IMR-90 (cell line): Measurements from ENCODE around the gene TSC2. TPM values are rescaled to one million over a fixed set of nuclear protein-coding genes. Genes with fewer than 3 reads are reported as not detected.
A peak's percentile ranks its signal among the peaks of the same experiment; 100 is the strongest.
"Not testable (repeated sequence)": the region's sequence is repeated elsewhere in the genome, so short reads cannot be mapped to it uniquely, and the experiment has no call there.

ENCODE experiments used
- ATAC-seq: fragments of 200-7000 bp; cut with Tn5 transposase; 2 replicates; pipeline ENCODE4 v1.9.1; 2020; ENCODE audit warnings: low read depth, mild to moderate bottlenecking, moderate library complexity
- BruUV-seq: library from RNA; stranded (reverse); fragments of 400-500 nt; replicated peaks from 2 replicates; lab custom pipeline; 2021; lab: Mats Ljungman, UMichigan
- CTCF ChIA-PET: fragments of 300-600 bp; formaldehyde crosslinking; extraction: SDS; loops from one replicate; lab custom pipeline; 2021; ENCODE audit warnings: antibody characterized with exemption; lab: Yijun Ruan, JAX
- POLR2A ChIA-PET: fragments of 300-600 bp; sonication (Branson Sonifier 250); formaldehyde crosslinking; loops from one replicate; lab custom pipeline; 2022; ENCODE audit warnings: antibody characterized with exemption; ENCODE audit not compliant: unreplicated experiment; lab: Charles Lee
- DNase-seq: peaks from one replicate; pipeline ENCODE4 v3.0.0; 2013
- H2AFZ ChIP-seq: replicated peaks from 2 replicates; pipeline ENCODE3; 2013; ENCODE audit warnings: low read length, mild to moderate bottlenecking; ENCODE audit not compliant: poor library complexity
- H2AK5ac ChIP-seq: 2 replicates; pipeline ENCODE4 v1.6.1; 2013; ENCODE audit warnings: low read depth, low read length, inconsistent platforms
- H2AK9ac ChIP-seq: replicated peaks from 2 replicates; pipeline ENCODE3; 2013; ENCODE audit warnings: mild to moderate bottlenecking, low read depth, low read length, moderate library complexity; ENCODE audit not compliant: poor library complexity
- H2BK120ac ChIP-seq: 2 replicates; pipeline ENCODE4 v1.6.1; 2013; ENCODE audit warnings: low read depth, low read length, inconsistent platforms
- H2BK15ac ChIP-seq: 3 replicates; pipeline ENCODE4 v1.6.1; 2013; ENCODE audit warnings: low read depth, low read length, inconsistent platforms
- H2BK20ac ChIP-seq: 2 replicates; pipeline ENCODE4 v1.6.1; 2013; ENCODE audit warnings: low read depth, mild to moderate bottlenecking, inconsistent platforms, low read length, moderate library complexity
- H2BK5ac ChIP-seq: 2 replicates; pipeline ENCODE4 v1.6.1; 2013; ENCODE audit warnings: mild to moderate bottlenecking, low read depth, low read length, inconsistent platforms; ENCODE audit not compliant: poor library complexity, severe bottlenecking
- H3K14ac ChIP-seq: replicated peaks from 2 replicates; pipeline ENCODE4 v1.6.1; 2013; ENCODE audit warnings: low read depth, low read length, inconsistent platforms
- H3K18ac ChIP-seq: 2 replicates; pipeline ENCODE4 v1.6.1; 2013; ENCODE audit warnings: low read depth, low read length, control low read depth
- H3K23ac ChIP-seq: 2 replicates; pipeline ENCODE4 v1.6.1; 2013; ENCODE audit warnings: low read depth, low read length, inconsistent platforms
- H3K27ac ChIP-seq: 2 replicates; pipeline ENCODE4 v1.5.1; 2013; ENCODE audit warnings: mild to moderate bottlenecking, control low read depth, low read length; ENCODE audit not compliant: insufficient read depth
- H3K27me3 ChIP-seq: 2 replicates; pipeline ENCODE4 v1.6.1; 2013; ENCODE audit warnings: low read length; ENCODE audit not compliant: control insufficient read depth, insufficient read depth
- H3K36me3 ChIP-seq: 2 replicates; pipeline ENCODE4 v1.6.1; 2013; ENCODE audit warnings: low read length, mixed read lengths; ENCODE audit not compliant: control insufficient read depth, insufficient read depth
- H3K4ac ChIP-seq: 2 replicates; pipeline ENCODE4 v1.6.1; 2013; ENCODE audit warnings: low read depth, low read length, inconsistent platforms
- H3K4me1 ChIP-seq: 2 replicates; pipeline ENCODE4 v1.6.1; 2013; ENCODE audit warnings: low read length, mixed read lengths; ENCODE audit not compliant: control insufficient read depth, insufficient read depth
- H3K4me2 ChIP-seq: 2 replicates; pipeline ENCODE4 v1.6.1; 2013; ENCODE audit warnings: low read depth, mild to moderate bottlenecking, control low read depth, low read length, moderate library complexity
- H3K4me3 ChIP-seq: 2 replicates; pipeline ENCODE4 v1.5.1; 2013; ENCODE audit warnings: low read depth, mild to moderate bottlenecking, control low read depth, low read length, moderate library complexity; ENCODE audit not compliant: insufficient read depth
- H3K56ac ChIP-seq: 2 replicates; pipeline ENCODE4 v1.6.1; 2013; ENCODE audit warnings: low read length, inconsistent platforms; ENCODE audit not compliant: insufficient read depth; ENCODE audit errors: extremely low read depth
- H3K79me1 ChIP-seq, 2 experiments: 2 replicates each; pipeline ENCODE4 v1.6.1; 2013; ENCODE audit warnings: low read length in 2 of 2, inconsistent platforms in 1 of 2, low read depth in 1 of 2
- H3K9ac ChIP-seq: 2 replicates; pipeline ENCODE4 v1.6.1; 2013; ENCODE audit warnings: low read depth, low read length, control low read depth
- H3K9me1 ChIP-seq: 2 replicates; pipeline ENCODE4 v1.6.1; 2013; ENCODE audit warnings: low read length, inconsistent platforms; ENCODE audit not compliant: insufficient read depth
- H3K9me3 ChIP-seq: 2 replicates; pipeline ENCODE4 v1.6.1; 2013; ENCODE audit warnings: low read length; ENCODE audit not compliant: control insufficient read depth, insufficient read depth
- H4K20me1 ChIP-seq: 2 replicates; pipeline ENCODE4 v1.6.1; 2013; ENCODE audit warnings: low read length, inconsistent platforms; ENCODE audit not compliant: insufficient read depth
- H4K5ac ChIP-seq: 2 replicates; pipeline ENCODE4 v1.6.1; 2013; ENCODE audit warnings: mild to moderate bottlenecking, low read depth, low read length, control low read depth
- H4K8ac ChIP-seq, 2 experiments: 2 replicates each; pipeline ENCODE4 v1.6.1; 2013; ENCODE audit warnings: low read depth in 2 of 2, low read length in 2 of 2, control low read depth in 1 of 2, inconsistent platforms in 1 of 2
- H4K91ac ChIP-seq: 2 replicates; pipeline ENCODE4 v1.6.1; 2013; ENCODE audit warnings: low read depth, low read length, inconsistent platforms; ENCODE audit not compliant: insufficient read depth
- MXI1 ChIP-seq: IDR thresholded peaks from 2 replicates; pipeline ENCODE4 v1.6.1; 2012; ENCODE audit warnings: low read depth, mild to moderate bottlenecking, low read length, moderate library complexity, borderline replicate concordance
- WGBS, 2 experiments: methylation state at CpG; one replicate each; pipeline versions ENCODE4 v1.1.5 to v1.1.7; 2013; ENCODE audit warnings: missing lambda C conversion rate in 2 of 2; ENCODE audit not compliant: insufficient read length in 1 of 2; ENCODE audit errors: extremely low coverage in 2 of 2; 5-methylcytosine and 5-hydroxymethylcytosine counted together
- dilution Hi-C: fragments of 300-500 bp; cut with HindIII; formaldehyde crosslinking; loops from one replicate; pipeline ENCODE4 v1.14.3; 2018; ENCODE audit warnings: low sequenced_read_pairs; ENCODE audit not compliant: unreplicated experiment
- in situ Hi-C: fragments of 300-500 bp; cut with MboI; formaldehyde crosslinking; loops from 3 replicates; pipeline ENCODE4 v1.14.3; 2019; ENCODE audit warnings: low sequenced_read_pairs, inconsistent platforms, mixed read lengths
- intact Hi-C: fragments of 100-400 bp; cut with micrococcal nuclease; formaldehyde crosslinking; loops from 2 replicates; pipeline ENCODE4 v1.10.0; 2022
- polyA plus RNA-seq, 3 experiments: library from polyadenylated mRNA; depleted of rRNA; stranded (reverse); fragments of >200 nt; gene quantifications; 2 replicates each; pipeline ENCODE4 v1.2.3, GENCODE V29; 2012; ENCODE audit warnings: low replicate concordance in 1 of 3
- total RNA-seq: library from RNA; depleted of rRNA; stranded (reverse); fragments of >200 nt; gene quantifications from 2 replicates; pipeline ENCODE4 v1.2.3, GENCODE V29; 2012

Gene TSC2
- total and polyA plus RNA-seq, 2 of the 4 experiments (the other 2 are of a cell fraction): 31.4 to 88.6 TPM

GRCh38 chr16:2126161-2126743 is 78.5 kb downstream of the TSC2 start:
- H3K56ac ChIP-seq: 0 out of 2 replicates have a peak overlapping the region, but pooled peaks have one; percentile 32
- CTCF ChIA-PET, H3K9me1 ChIP-seq, H3K36me3 ChIP-seq, H3K4me3 ChIP-seq, H3K27me3 ChIP-seq, H2AFZ ChIP-seq, H3K9me3 ChIP-seq, H2BK20ac ChIP-seq, H2AK9ac ChIP-seq, H3K4me2 ChIP-seq, BruUV-seq, intact Hi-C loops, in situ Hi-C loops, H2BK15ac ChIP-seq, dilution Hi-C loops: not testable (repeated sequence)
- TF ChIP-seq MXI1: 0 out of 2 replicates have a peak, but pooled peaks have one; percentile 21
- H2AK5ac ChIP-seq: peak overlapping the region; percentile 93
- H2BK5ac ChIP-seq: peak overlapping the region; percentile 91
- ATAC-seq (peak; percentile 18), DNase-seq (peak; percentile 28)
- peak overlapping the region; percentile 35 to 83; a peak in 2 of 4 replicates for H4K8ac ChIP-seq
- H4K5ac ChIP-seq: peak overlapping the region; percentile 42; the same call in 1 of the 2 replicates
- 27% methylated on average over 7 of the region's 21 CpGs; no CpG with 5 or more reads in 1 of the 2 experiments for WGBS, 2 experiments
- H3K23ac ChIP-seq: peak overlapping the region; percentile 56; the same call in 1 of the 2 replicates
- POLR2A ChIA-PET: interaction anchor here (0.7 kb wide), 1 partner anchor 29 kb away, joined by 5 read pairs; the partner anchor contains the start of gene TRAF7
- peak overlapping the region; percentile 47 for H2BK120ac ChIP-seq
- peaks cover 39% of the 10 kb centered on the region for H4K20me1 ChIP-seq
- peak overlapping the region; percentile 22; the same call in 1 of the 2 replicates for H3K18ac ChIP-seq
- H3K9ac ChIP-seq: peak overlapping the region; percentile 68
- H3K79me1 ChIP-seq: peaks cover 7 to 26% of the 10 kb centered on the region in 2 experiments; a peak in 3 of 4 replicates
- H3K14ac ChIP-seq: peak overlapping the region; percentile 19; the same call in 1 of the 2 replicates
- peaks cover 34% of the 10 kb centered on the region for H3K4me1 ChIP-seq
- peak overlapping the region; percentile 70; the same call in 1 of the 2 replicates for H4K91ac ChIP-seq
- peak overlapping the region; percentile 90 for H3K27ac ChIP-seq
- peak overlapping the region; percentile 64 for H3K4ac ChIP-seq

- H3K56ac ChIP-seq, DNase-seq, intact Hi-C loops, H3K27me3 ChIP-seq, H2AK9ac ChIP-seq, H3K9me3 ChIP-seq, BruUV-seq, H2BK20ac ChIP-seq, H3K4me3 ChIP-seq, H3K36me3 ChIP-seq, ATAC-seq, H2BK120ac ChIP-seq, H3K9me1 ChIP-seq, in situ Hi-C loops, H3K14ac ChIP-seq, CTCF ChIA-PET, H2AFZ ChIP-seq, dilution Hi-C loops: not testable (repeated sequence)
- Histone ChIP-seq H3K18ac (peak overlapping the region; percentile 61; the same call in 1 of the 2 replicates), H3K4ac (peak overlapping the region; percentile 85), H3K23ac (peak overlapping the region; percentile 33; the same call in 1 of the 2 replicates), H3K9ac (peak overlapping the region; percentile 54), H2BK5ac (peak overlapping the region; percentile 91), H2BK15ac (peak overlapping the region; percentile 4; the same call in 1 of the 3 replicates), H4K91ac (peak overlapping the region; percentile 9), H3K4me1 (peaks cover 33% of the 10 kb centered on the region), H3K4me2 (peak overlapping the region; percentile 5; the same call in 1 of the 2 replicates), H4K20me1 (peaks cover 33% of the 10 kb centered on the region), H4K5ac (peak overlapping the region; percentile 73; the same call in 1 of the 2 replicates), H3K27ac (peak overlapping the region; percentile 86), H3K79me1 (peaks cover 7 to 25% of the 10 kb centered on the region in 2 experiments; a peak in 3 of 4 replicates), H4K8ac (peak overlapping the region in 1 of 2 experiments; percentile 83; a peak in 2 of 4 replicates), H2AK5ac (peak overlapping the region; percentile 93)
- WGBS, 2 experiments: 74% methylated on average over 10 of the region's 31 CpGs; no CpG with 5 or more reads in 1 of the 2 experiments
- POLR2A ChIA-PET: interaction anchor here (0.7 kb wide), 1 partner anchor 29 kb away, joined by 5 read pairs; the partner anchor contains the start of gene TRAF7
Measured at GRCh38 chr16:2126928-2127556, 79.3 kb downstream of the TSC2 start.
